OCI-LY7 (cell line): Measurements from ENCODE around the gene ITPKA.

ENCODE experiments used
- EZH2phosphoT487 ChIP-seq: fragments of 200-600 bp; sonication (generic); IDR thresholded peaks from 2 replicates; pipeline ENCODE4 v1.6.1; 2018; ENCODE audit warnings: low read depth, borderline replicate concordance, mild to moderate bottlenecking, mixed run types, antibody characterized with exemption, low read length, moderate library complexity, mixed read lengths
- TF ChIP-seq, protein P1 (sequence below): fragments of 200-600 bp; sonication (generic); conservative IDR thresholded peaks from 2 replicates; pipeline ENCODE4 v1.5.1; 2014; ENCODE audit warnings: mild to moderate bottlenecking, antibody characterized with exemption, low read length, moderate library complexity, mixed read lengths

DNA sequence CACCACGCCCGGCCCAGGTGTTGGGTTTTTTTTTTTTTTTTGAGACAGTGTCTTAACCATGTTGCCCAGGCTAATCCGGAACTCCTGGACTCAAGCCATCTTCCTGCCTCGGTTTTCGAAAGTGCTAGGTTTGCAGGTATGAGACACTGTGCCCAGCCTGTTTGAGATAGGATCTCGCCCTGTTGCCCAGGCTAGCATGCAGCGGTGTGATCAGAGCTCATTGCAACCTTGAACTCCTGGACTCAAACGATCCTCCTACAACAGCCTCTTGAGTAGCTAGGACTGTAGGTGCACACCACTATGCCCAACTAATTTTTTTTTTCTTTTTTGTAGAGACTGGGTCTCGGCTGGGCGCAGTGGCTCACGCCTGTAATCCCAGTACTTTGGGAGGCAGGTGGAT lies 20.3 kb upstream of the ITPKA start:
- TF ChIP-seq, protein P1, sequence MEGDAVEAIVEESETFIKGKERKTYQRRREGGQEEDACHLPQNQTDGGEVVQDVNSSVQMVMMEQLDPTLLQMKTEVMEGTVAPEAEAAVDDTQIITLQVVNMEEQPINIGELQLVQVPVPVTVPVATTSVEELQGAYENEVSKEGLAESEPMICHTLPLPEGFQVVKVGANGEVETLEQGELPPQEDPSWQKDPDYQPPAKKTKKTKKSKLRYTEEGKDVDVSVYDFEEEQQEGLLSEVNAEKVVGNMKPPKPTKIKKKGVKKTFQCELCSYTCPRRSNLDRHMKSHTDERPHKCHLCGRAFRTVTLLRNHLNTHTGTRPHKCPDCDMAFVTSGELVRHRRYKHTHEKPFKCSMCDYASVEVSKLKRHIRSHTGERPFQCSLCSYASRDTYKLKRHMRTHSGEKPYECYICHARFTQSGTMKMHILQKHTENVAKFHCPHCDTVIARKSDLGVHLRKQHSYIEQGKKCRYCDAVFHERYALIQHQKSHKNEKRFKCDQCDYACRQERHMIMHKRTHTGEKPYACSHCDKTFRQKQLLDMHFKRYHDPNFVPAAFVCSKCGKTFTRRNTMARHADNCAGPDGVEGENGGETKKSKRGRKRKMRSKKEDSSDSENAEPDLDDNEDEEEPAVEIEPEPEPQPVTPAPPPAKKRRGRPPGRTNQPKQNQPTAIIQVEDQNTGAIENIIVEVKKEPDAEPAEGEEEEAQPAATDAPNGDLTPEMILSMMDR: no peak
- no peak for TF ChIP-seq EZH2phosphoT487
